Rectal smooth muscle tissue (tissue), 1 donor: ENCODE data around the gene RAD51B.

Experiments
- H3K27ac ChIP-seq: one replicate; pipeline ENCODE4 v1.7.0; 2013; ENCODE audit warnings: low read depth, low read length, inconsistent platforms
- H3K27me3 ChIP-seq: one replicate; pipeline ENCODE4 v1.7.0; 2013; ENCODE audit warnings: low read length; ENCODE audit not compliant: control insufficient read depth, insufficient read depth
- H3K36me3 ChIP-seq: one replicate; pipeline ENCODE4 v1.7.0; 2013; ENCODE audit warnings: low read length; ENCODE audit not compliant: control insufficient read depth, insufficient read depth
- H3K4me1 ChIP-seq: one replicate; pipeline ENCODE4 v1.7.0; 2013; ENCODE audit warnings: low read length; ENCODE audit not compliant: control insufficient read depth, insufficient read depth
- H3K4me3 ChIP-seq: one replicate; pipeline ENCODE4 v1.7.0; 2013; ENCODE audit warnings: low read length
- H3K9ac ChIP-seq: one replicate; pipeline ENCODE4 v1.7.0; 2013; ENCODE audit warnings: low read length

Gene RAD51B

DNA sequence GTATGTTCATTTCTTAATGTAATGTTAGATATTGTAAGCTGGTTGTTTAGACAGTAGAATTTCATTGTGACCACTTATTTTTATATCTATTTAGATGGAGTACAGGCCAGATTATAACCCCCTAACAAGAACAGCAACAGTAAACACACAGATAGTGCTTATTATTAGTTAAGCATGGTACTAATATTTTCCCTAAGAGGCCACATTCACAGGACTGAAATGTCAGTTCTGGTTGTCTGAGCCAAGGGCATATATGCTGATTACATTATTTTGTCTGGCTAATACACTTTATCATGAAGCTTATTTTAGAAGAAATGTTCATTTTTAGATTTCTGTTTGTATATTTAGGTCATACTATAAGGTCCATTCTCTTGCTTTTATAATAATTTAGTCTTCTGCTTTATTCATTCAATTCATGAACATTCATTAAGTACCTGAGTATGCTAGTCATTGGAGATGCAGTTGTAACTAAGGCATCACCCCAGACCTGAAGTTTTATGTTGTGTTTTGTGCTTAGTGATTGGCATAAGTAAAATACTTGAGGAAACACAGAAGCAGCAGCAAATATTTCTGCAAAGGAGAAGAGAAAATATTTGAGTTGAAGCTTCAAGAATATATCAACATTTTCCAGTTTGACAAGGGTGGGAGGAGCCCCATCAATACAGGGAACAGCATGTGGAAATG is 413.7 kb downstream of the RAD51B start:
- H3K4me3 ChIP-seq, result no peak overlapping the region
- H3K27me3 ChIP-seq, result no peaks in the 10 kb centered on the region
- H3K36me3 ChIP-seq, result no peaks in the 10 kb centered on the region
- no peak overlapping the region for H3K9ac ChIP-seq
- H3K4me1 ChIP-seq, result peaks cover 40% of the 10 kb centered on the region
- peak overlapping the region; percentile 78 for H3K27ac ChIP-seq

DNA sequence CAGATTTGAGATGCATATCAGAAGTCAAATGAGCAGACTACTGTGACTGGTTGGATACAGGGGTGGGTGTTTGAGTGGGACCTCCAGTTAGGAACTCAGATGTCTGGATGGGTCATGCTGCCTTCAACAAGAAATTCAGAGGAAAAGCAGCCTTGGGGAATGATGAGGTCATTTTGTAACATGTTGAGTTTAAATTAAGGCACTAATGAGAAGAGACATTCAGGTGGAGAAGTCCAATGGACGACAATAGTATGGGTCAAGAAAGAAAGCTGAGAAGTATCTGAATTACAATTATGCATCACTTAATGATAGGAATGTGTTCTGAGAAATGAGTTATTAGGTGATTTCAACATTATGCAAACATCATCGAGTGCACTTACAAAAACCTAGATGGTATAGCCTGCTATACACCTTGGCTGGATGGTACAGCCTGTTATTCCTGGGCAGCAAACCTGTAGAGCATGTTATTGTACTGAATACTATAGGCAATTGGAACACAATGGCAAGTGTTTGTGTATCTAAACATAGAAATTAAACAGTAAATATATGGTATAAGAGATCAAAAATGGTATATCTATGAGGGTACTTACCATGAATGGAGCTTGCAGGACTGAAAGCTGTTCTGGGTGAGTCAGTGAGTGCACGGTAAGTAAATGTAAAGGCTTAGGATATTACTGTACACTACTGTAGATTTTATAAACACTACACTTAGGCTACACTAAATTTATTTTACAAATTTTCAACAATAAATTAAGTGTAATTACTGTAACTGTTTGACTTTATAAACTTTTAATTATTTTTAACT is 414.7 kb downstream of the RAD51B start:
- H3K27me3 ChIP-seq, result no peaks in the 10 kb centered on the region
- H3K27ac ChIP-seq, result peak overlapping the region; percentile 78
- H3K9ac ChIP-seq, result no peak overlapping the region
- H3K4me3 ChIP-seq, result no peak overlapping the region
- no peaks in the 10 kb centered on the region for H3K36me3 ChIP-seq
- peaks cover 46% of the 10 kb centered on the region for H3K4me1 ChIP-seq

- no peaks in the 10 kb centered on the region for H3K27me3 ChIP-seq
- H3K4me3 ChIP-seq, result no peak overlapping the region
- H3K4me1 ChIP-seq, result peaks cover 53% of the 10 kb centered on the region
- H3K9ac ChIP-seq, result no peak overlapping the region
- peak overlapping the region; percentile 27 for H3K27ac ChIP-seq
- H3K36me3 ChIP-seq, result no peaks in the 10 kb centered on the region
These were observed 415.4 kb downstream of the RAD51B start for GRCh38 chr14:68235011-68235410.

DNA sequence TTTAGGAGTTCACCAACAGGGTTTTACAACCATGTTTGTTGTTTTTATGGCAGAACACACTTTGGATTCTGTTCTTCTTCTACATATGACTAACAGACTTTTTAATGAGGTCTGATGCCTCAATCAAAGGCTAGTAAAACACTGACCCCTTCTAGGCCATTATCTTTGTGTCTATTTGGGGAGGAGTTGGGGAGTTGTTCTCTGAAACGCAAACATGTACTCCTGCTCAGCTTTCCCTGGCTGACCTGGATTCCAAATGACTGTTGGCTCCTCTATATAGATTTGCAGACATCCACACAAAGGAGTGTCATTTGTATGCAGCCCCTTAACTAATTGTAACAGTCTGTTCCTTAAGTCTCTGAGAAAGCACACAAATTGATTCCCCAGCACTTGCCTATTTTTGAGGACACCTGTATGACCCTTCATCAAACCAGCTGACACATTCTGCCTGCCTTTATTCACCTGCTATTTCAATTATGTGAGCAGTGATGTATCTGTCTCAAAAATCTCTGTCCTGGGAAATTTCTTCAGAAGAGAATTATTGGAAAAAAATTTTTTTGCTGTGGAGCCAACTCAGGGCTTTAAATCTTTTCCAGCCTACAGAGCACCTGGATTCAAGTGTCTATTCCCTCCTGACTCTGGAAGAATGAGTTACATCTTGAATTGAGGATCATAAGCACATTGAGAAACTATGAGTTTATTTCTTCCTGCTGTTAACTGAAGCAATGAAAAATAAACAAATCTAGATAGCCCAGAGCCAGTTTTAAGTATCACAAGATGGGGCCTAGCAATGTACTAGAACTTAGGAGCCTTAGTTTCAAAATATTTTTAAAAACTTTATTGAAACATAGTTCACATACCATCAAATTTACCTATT is 417.2 kb downstream of the RAD51B start:
- H3K27me3 ChIP-seq, result no peaks in the 10 kb centered on the region
- H3K9ac ChIP-seq, result no peak overlapping the region
- H3K27ac ChIP-seq, result peak overlapping the region; percentile 66
- no peak overlapping the region for H3K4me3 ChIP-seq
- H3K4me1 ChIP-seq, result peaks cover 60% of the 10 kb centered on the region
- H3K36me3 ChIP-seq, result no peaks in the 10 kb centered on the region

GRCh38 chr14:68238551-68238950 is 419.0 kb downstream of the RAD51B start:
- no peak overlapping the region for H3K9ac ChIP-seq
- H3K27me3 ChIP-seq, result no peaks in the 10 kb centered on the region
- H3K36me3 ChIP-seq, result no peaks in the 10 kb centered on the region
- H3K27ac ChIP-seq, result peak overlapping the region; percentile 93
- no peak overlapping the region for H3K4me3 ChIP-seq
- peaks cover 60% of the 10 kb centered on the region for H3K4me1 ChIP-seq

- no peak overlapping the region for H3K9ac ChIP-seq
- H3K27me3 ChIP-seq, result no peaks in the 10 kb centered on the region
- H3K4me1 ChIP-seq, result peaks cover 59% of the 10 kb centered on the region
- H3K27ac ChIP-seq, result peak overlapping the region; percentile 93
- H3K4me3 ChIP-seq, result no peak overlapping the region
- H3K36me3 ChIP-seq, result no peaks in the 10 kb centered on the region
These were observed 419.4 kb downstream of the RAD51B start for GRCh38 chr14:68238976-68239375.

- Histone ChIP-seq H3K4me1 (peaks cover 65% of the 10 kb centered on the region), H3K36me3 (no peaks in the 10 kb centered on the region), H3K9ac (no peak overlapping the region), H3K27me3 (no peaks in the 10 kb centered on the region), H3K27ac (peak overlapping the region; percentile 93), H3K4me3 (no peak overlapping the region)
These were observed 420.6 kb downstream of the RAD51B start for GRCh38 chr14:68239988-68240771.

DNA sequence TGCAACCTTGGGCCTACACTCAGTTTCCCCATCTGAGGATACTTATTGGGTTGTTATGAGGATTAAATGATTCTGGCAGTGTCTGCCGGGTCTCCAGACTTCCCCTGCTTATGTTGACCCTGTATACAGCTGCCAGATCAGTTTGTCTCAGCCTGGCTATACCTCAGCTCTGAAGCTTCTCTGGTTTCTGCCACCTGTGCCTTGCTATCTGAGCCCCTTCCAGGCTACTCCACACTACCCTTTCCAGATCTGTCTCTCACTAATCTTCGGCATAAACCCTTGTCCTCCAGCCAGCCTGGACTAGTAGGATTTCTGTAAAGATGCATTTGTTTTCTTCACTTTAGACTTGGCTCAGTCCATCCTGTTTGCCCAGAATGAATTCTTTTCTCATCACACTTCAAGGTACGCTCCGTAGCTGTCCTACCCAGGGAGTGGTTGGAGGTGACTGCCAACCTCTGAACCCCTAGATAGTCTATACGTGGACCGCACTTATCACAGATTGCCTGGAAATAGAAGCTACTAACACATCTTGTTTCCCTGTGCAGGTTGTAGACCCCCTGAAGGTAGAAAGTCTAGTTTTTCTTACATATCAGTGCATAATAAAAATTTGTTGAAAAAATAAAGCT is 422.4 kb downstream of the RAD51B start:
- H3K9ac ChIP-seq, result no peak overlapping the region
- no peaks in the 10 kb centered on the region for H3K36me3 ChIP-seq
- H3K4me1 ChIP-seq, result peaks cover 76% of the 10 kb centered on the region
- H3K27ac ChIP-seq, result peak overlapping the region; percentile 73
- H3K4me3 ChIP-seq, result no peak overlapping the region
- no peaks in the 10 kb centered on the region for H3K27me3 ChIP-seq

DNA sequence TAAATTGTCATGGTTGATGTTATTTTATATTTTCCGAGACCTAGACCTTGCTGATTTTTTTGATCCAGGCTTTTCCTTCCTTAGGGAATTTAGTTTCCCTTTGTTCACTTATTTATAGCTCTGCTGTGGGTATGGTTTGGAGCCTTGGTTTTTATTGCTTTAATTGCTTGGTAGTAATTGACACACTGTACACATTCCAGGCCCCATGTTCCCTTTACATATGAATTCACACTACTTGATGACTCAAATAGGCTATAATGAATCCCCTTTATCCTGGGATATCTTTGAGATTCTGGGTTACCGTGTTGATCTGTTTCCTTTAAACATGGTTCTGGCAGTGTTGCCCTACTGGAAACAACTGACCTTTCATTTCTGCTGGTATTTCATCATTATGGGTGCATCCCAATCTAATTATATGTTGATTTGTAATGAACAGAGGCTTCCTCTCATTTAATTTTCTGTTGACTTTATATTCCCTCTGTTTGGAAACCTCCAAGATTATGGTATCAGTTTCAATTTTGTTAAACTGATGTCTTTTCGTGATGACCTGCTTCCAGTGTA is 424.0 kb downstream of the RAD51B start:
- Histone ChIP-seq H3K9ac (no peak overlapping the region), H3K27me3 (no peaks in the 10 kb centered on the region), H3K27ac (peak overlapping the region; percentile 86), H3K36me3 (no peaks in the 10 kb centered on the region), H3K4me1 (peaks cover 81% of the 10 kb centered on the region), H3K4me3 (no peak overlapping the region)

DNA sequence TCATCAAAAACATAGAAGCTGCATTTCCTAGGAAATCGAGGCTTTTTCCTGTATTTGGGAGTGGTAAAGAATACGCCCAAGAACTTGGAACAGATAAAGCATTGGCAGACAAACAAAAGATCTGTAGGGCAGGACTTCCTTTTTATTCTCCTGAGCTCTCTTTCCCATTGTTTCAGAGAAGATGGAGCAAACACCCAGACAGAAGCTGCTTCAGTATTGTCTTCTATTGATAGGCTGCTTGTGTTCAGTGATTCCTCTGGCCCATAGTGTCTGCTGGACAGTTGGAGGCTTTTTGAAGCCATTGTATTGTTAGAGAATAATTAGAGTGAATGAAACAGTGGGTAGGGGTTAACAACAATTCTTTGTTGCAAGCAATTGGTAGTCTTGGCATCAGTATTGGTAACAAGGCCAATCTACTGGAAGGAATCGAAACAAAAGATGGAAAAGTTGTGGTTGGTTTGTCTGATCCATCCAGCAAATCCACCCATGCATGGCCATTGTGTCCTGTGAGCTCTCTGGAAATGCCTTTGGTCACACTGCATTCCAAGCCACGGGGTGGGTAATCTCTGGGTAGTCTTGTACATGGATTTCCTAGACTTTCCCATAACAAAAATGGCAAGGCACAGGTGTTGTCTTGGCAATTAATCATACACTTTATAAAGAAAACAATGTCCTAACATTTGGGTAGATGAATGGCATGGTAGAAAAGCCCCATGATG is 424.8 kb downstream of the RAD51B start:
- H3K27ac ChIP-seq, result peak overlapping the region; percentile 86
- no peak overlapping the region for H3K9ac ChIP-seq
- H3K27me3 ChIP-seq, result no peaks in the 10 kb centered on the region
- H3K36me3 ChIP-seq, result no peaks in the 10 kb centered on the region
- H3K4me3 ChIP-seq, result no peak overlapping the region
- peaks cover 79% of the 10 kb centered on the region for H3K4me1 ChIP-seq
